ENCODE results near the gene PNPLA2.

The PNPLA2 gene

DNA sequence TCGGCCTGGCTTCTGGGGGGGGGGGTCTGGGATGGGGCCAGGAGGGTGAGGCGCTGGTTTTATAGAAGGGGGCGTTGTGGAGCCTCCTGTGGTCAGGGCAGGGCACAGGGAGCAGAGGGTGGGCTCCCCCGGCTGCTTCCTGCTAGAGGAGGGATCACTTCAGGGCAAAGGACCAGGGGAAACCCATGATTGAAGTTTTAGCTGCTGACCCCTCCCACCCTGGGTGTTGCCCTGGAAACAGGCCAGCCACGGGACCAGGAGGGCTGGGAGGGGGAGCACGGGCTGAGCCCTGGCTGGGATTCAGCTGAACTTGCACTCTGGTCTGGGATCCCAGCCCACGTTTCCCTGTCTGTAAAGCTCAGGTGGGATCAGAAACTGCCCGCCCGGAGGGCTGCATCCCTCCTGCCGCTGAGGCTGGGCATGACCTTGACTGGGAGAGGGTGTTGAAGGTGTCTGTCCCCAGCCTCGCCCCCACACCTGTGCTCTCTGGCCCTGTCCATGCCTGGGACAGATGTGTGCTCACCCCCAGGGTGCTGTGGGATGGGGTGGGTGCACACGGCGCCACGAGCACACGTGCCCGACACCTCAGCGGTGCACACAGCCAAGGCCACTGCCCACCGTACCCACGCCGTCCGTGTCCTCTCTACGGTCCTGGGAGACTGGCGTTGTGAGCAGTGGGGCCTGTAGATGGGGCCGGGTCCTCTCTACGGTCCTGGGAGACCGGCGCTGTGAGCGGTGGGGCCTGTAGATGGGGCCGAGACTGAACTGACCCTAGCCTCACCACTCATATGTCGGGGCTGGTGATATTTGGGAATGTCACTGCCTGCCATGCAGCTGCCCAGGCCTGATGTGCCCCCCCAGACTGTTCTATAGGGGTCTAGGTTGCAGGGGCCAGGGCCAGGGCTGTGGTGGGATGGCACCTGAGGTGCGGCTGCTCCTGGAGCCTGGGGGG is 26.3 kb downstream of the PNPLA2 start:
- no peak for DNase-seq (ENCODE audit: low spot score)

DNA sequence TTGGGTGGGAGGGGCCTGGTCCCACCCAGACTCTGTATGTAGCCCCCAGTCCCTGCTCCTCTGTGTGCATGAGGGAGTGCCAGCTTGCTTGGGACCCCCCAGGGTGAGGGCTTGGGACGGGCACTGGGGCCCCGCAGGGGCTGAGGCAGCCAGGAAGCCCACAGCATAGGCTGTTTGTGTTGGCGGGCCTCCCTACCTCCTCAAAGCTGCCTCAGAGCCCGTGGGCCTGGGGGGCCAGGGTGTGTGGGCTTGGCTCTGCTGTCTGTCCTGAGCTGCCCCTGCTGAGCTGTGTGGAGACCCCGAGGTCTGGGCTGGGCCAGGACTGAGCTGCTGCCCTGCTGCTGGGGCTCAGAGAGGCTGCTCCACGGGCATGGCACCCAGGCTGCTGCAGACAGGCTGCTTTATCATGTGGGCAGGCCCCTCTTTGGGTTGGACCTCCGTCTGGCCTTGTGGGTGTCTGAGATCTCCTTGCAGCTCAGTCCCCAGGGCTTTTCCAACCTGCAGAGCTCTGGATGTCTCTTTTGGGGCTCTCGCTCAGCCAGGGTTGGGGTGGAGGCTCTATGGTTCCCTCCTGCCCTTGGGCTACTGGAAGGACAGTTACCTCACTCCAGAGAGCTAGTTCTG is 27.3 kb downstream of the PNPLA2 start:
- DNase-seq (ENCODE audit: low spot score): no peak

GRCh38 chr11:846496-847098 is 27.9 kb downstream of the PNPLA2 start:
- no peak for DNase-seq (ENCODE audit: low spot score)

DNA sequence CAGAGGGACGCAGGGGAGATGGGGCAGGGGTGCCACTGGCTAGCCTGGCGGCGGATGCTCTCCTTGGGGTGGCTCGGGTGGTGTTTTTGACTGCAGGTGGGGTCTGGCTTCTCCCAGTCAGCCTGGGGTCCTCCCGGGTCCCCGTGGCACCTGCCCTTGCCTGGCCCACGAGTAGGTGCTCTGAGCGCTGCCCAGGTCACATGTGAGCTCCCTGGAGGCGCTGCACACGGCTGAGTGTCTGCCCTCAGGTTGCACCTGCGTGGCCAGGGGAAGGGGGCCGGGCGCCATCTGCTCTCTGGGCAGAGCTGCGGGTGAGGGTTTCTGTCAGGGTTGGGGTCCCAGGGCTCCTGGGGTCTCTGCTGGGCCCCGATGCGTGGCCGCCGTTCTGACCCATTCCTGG is 29.2 kb downstream of the PNPLA2 start:
- DNase-seq (ENCODE audit: low spot score): no peak

- no peak for DNase-seq (ENCODE audit: low spot score)
Observed at GRCh38 chr11:848380-848931, 29.7 kb downstream of the PNPLA2 start.

DNA sequence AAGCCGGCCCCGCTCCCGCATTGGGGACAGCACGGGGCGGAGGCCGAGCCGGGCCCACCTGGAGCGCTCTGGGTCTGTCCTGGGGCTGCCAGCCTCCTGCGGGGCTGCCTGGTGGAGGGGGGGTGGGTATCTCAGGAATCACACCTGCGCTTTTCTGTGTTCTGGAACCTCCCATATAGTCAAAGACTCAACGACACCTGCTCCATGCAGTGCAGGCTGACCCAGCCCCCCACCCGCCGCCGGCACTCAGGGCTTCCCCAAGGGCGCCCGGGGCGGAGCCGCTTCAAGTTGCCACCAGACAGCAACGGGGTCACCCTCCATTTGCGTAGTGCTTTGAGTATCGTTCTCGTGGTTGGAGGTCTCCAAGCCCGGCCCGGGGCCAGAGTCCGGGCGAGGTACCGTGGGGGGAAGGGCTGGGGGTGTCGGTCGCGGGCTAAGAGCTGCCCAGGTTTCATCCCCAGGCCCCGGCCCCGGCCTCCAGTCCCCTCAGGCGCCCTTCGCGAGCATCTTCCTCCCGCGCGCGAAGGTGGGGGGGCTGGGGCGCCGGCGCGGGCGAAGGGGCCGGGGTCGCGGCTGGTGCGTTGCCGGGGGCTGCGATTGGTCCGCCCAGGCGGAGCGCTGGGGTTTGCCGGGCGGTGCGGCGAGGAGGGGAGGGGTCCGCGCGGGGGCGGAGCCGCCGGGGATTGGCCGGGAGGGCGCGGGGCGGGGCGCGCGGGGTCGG is 30.6 kb downstream of the PNPLA2 start:
- no peak for DNase-seq (ENCODE audit: low spot score)

DNA sequence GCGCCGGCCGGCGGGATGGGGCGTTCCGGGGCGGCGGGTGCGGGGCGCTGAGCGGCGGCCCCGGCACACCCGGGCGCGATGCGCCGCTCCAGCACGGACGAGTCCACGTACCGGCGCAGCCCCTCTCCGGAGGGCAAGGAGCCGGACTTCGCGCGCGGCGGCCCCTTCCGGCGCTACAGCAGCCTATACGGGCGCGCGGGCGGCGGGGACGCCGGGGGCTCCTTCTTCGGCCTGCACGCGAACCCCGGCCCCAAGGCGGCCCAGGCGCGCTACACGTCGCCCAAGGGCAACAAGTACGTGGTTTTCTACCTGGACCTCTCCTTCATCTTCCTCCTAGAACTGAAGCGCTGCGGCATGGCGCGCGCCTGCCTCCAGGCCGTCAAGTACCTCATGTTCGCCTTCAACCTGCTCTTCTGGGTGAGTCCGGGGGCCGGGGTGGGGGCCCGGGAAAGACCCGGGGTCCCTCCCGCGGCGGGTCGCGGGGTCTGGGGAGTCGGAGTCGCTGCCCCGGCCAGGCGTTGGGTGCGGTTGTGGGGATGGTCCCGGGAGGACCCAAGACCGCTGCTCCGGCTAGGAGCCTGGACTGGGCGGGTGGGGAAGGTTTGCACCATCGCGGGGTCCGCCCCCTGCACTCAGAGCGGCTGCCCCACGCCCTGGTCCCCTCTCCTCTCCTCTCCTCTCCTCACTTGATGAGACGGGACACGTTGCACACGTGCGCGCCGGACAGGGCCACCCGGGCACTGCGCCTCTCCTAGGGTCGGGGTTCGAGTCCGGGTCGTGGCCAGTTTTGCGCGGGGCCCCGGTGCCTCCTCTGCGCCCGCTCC is 31.4 kb downstream of the PNPLA2 start:
- DNase-seq (ENCODE audit: low spot score): no peak

DNA sequence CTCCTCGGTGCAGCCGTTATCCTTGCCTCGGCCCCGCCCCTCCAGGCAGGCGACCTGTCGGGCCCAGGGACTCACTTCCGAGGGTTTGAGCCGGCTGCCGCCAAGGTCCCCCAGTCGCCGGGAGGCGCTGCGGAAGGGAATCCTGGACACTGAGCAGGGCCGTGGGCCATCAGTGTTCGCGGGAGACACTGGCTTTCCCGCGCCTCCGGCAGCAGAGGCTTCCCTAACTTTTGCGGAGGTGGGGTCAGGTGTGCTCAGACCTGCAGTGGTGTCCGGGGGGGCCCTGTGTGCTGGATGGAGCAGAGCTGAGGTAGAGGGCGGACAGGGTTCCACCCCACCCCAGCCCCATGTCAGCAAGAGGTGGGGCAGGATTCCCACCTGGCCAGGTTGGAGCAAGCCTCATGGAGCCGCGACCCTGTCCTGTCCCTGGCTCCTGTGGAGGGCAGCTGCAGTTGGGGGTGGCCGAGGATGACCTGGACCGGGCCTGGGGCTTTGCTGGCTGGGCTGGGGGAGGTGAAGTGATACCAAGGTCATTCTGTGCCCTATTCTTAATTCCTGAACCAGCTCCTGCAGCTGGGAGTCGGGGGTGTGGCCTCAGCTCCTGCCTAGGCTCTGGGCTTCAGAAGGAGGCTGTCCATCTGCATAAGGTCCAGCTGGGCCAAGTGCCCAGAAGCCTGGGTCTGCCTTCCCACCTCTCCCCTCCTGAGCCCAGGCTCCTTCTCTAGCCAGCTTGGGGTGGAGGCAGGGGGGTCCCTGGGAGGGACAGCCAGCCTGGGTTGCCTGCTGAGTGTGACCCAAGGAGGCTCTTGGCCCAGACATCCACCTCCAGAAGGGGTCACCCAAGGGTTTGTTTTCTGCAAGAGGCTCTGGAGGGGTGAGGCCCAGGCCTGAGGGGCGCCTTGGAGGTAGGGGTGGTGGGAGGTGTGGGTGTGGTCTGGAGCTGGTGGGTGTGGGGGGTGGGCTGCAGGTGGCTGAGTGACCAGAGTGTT is 32.4 kb downstream of the PNPLA2 start:
- DNase-seq (ENCODE audit: low spot score): no peak

DNA sequence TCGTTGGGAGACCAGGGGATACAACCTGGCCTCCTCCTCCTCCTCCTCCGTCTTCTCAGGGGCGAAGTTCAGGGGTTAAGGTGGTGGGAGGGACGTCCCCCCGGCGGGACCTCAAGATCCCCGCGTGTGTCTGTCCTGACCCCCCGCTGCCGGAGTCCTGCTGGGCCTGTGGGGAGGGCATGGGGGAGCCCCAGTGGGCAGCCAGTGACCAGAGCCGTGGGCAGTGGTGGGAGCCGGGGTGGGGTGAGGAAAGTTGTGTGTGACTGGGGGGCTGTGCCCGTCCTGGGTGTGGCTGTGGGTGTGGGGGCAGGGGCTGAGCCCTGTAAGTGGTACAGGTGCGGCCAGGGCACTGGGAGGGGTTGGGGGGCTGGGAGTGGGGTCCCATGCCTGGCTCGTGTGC is 34.0 kb downstream of the PNPLA2 start:
- no peak for DNase-seq (ENCODE audit: low spot score)

- no peak for DNase-seq (ENCODE audit: low spot score)
Observed at GRCh38 chr11:853682-854448, 35.2 kb downstream of the PNPLA2 start.

DNA sequence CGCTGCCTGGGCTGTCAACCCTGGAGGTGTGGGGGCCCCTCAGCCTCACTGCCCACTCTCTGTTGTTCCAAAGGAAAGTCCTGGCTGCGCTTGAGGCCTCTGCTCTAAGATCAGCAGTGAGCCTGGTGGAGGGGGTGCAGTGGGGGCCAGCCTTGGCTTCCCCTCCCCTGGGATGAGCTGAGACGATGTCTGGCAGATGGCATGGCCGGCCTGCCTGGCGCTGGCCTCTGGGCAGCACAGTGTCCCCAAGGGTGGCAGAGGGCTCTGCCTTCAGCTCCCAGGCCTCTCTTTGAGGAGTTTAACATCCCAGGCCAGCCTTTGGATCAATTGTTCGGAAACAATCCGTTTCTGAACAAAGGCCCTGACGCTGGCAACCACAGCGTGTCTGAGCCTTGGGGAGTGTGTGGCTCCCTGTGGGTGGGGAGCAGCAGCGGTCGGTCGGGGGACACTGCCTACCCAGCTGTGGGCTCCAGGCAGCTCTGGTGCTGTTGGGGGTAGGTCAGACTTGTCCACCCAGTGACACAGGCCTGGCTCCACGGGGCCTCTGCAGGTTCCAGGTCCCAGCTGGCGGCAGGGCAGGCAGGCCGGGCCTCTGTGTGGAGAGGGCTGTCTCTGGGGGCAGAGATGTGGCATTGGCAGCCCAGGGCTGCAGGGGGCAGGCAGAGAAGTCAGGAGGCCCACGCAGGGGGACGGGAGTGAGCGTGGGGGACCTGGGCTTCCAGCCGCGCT is 36.1 kb downstream of the PNPLA2 start:
- no peak for DNase-seq (ENCODE audit: low spot score)

DNA sequence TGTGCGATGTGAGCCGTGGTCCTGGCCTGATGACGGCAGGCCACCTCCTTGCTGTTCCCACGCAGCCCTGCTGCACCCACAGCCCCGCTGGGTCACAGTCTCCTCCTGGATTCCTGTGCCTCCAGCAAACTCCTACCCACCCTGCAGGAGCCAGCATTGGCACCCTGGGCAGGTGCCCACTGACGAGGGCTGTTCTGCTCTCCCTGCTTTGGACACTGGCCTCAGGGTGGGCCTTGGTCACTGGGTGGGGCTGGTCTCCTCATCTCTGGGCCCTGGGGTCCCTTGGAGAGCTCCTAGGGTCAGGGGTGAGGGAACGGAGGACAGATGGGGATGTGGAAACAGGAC is 36.6 kb downstream of the PNPLA2 start:
- no peak for DNase-seq (ENCODE audit: low spot score)

DNA sequence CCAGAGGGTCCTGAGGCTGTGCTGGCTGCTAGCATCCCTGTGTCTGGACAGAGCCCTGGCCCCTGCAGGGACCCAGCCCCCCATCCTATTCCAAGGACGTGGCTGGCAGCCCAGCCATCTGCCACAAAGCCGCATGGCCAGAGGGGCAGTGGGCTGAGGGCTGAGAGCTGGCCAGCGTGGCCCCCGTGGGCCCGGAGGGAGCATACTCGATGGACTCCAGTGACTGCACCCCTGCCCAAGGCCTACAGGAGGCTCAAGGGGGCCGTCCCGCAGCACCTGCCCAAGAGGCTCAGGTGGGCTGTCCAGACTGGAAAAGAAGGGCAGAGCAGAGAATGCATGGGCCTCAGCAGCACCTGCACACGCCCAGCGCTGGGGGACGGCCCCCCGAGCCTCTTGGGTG is 37.1 kb downstream of the PNPLA2 start:
- DNase-seq (ENCODE audit: low spot score): no peak

DNA sequence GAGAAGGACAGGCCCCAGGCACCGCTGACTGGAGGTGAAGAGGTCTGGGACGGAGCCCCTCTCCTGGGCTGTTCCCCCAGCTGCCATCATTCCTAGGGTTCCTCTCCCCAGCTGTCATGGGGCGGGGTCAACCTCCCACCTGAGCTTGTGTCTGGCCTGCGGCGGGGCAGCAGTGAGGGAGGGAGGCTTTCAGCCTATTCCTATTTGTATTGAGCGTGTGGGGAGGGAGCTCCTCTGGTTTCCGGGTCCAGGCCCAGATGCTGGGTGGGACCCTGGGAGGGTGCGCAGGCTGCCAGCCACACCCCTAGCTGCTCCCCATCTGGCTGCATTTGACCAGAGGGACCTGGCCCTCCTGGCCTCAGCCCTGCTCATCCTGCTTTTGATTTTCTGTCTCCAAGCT is 37.7 kb downstream of the PNPLA2 start:
- DNase-seq (ENCODE audit: low spot score): no peak

DNA sequence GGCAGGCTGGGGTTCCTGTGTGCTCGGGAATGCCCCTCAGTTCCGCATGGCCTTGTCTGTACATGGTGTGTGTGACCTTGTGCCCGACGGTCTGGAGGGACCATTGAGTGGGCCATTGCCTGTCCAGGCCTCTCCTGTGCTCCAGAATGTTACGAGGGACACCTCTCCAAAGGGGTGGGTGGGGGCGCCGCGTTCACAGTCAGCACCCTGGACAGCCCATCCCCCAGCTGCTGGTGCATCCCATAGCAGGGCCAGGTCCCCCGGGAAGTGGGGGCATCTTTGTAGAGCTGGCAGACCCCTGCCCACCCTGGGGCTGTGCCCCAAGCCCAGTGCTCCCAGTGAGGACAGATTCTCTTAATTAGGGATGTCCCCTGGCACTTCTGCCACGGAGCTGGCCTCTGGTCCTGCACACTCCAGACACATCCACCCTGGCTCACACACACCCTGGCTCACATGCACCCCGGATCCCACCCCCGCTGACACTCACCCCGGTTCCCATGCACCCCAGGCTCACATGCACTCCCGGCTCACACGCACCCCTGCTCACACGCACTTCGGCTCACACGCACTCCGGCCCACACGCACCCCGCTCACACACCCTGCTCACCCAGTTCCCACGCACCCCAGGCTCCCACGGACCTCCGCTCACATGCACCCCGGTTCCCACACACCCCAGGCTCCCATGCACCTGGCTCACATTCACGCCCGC is 39.5 kb downstream of the PNPLA2 start:
- no peak for DNase-seq (ENCODE audit: low spot score)

DNA sequence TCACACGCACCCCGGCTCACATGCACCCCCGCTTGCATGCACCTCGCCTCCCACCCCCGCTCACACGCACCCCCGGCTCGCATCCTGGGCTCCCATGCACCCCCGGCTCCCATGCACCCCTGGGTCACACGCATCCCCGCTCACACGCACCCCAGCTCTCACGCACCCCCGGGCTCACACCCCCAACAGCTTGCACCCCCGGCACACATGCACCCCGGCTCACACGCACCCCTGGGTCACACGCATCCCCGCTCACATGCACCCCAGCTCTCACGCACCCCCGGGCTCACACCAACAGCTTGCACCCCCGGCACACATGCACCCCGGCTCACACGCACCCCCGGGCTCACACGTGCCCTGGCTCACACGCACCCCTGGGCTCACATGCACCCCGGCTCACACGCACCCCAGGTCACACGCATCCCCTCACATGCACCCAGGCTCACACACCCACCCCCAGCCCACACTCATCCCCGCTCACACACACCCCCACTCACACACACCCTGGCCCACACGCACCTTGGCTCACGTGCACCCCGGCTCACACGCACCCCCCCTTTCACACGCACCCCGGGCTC is 40.1 kb downstream of the PNPLA2 start:
- DNase-seq (ENCODE audit: low spot score): no peak

DNA sequence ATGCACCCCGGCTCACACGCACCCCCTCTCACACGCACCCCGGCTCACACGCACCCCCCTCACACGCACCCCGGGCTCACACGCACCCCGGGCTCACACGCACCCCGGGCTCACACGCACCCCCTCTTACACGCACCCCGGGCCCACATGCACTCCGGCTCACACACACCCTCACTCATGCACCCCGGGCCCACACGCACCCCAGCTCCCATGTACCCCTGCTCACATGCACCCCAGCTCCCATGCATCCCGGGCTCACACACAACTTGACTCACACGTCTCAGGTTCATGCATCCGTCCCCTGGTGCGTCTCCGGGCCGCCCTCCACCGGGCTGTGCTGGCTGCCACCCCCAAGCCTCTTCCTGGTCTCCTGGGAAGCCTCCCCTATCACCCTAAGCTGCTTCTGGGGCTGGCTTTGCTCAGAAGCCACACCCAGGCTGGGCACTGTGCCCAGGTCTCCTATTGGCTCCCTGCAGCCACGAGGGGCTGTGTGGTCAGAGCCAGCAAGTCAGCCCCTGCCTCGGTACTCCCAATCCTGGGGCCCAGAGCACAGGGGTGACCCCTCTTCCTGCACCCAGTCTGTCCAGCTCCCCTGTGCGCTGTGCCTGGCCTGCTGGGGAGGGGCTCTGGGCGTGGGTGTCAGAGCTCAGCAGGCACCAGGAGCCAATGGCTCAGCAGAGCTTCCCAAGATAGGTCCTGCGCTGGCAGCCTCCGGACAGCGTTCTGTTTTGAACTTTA is 40.8 kb downstream of the PNPLA2 start:
- no peak for DNase-seq (ENCODE audit: low spot score)

Data from kidney capillary endothelial cell (primary cell).